ENCODE data around the gene DGKG.

- TF ChIP-seq ZNF274 (IDR thresholded peaks at IDR 0.05; ENCODE audit: borderline replicate concordance, extremely low read depth, low read length) = no peak
- no peak for TF ChIP-seq USF2 (IDR thresholded peaks at IDR 0.05; ENCODE audit: low read length)
- no peak for TF ChIP-seq CTCF (IDR thresholded peaks at IDR 0.05; ENCODE audit: control extremely low read depth in 1 of 3, insufficient read depth in 1 of 3, low read depth in 1 of 3, low read length in 3 of 3)
- no peak for TF ChIP-seq JUN (IDR thresholded peaks at IDR 0.05; ENCODE audit: low read depth, low read length)
- TF ChIP-seq SP1 (IDR thresholded peaks at IDR 0.05; ENCODE audit: low read depth, low read length) = no peak
- no peak for TF ChIP-seq ATF3 (IDR thresholded peaks at IDR 0.05; ENCODE audit: insufficient read depth, low read depth, low read length)
- TF ChIP-seq GTF2F1 (IDR thresholded peaks at IDR 0.05; ENCODE audit: borderline replicate concordance, low read depth, low read length) = no peak
- no peak for TF ChIP-seq JUND (IDR thresholded peaks at IDR 0.05; ENCODE audit: low read length)
- TF ChIP-seq BACH1 (IDR thresholded peaks at IDR 0.05; ENCODE audit: low read length) = no peak
- TF ChIP-seq EP300 (IDR thresholded peaks at IDR 0.05; ENCODE audit: borderline replicate concordance in 1 of 2, low read depth in 2 of 2, low read length in 2 of 2) = no peak
- no peak for TF ChIP-seq TAF1 (IDR thresholded peaks at IDR 0.05; ENCODE audit: low read depth, low read length)
- no peak for TF ChIP-seq ATF2 (IDR thresholded peaks at IDR 0.05; ENCODE audit: low read length)
- TF ChIP-seq KDM1A (IDR thresholded peaks at IDR 0.05; ENCODE audit: borderline replicate concordance, low read length) = no peak
- TF ChIP-seq RFX5 (IDR thresholded peaks at IDR 0.05; ENCODE audit: borderline replicate concordance, low read depth, low read length) = no peak
Measured at GRCh38 chr3:186124592-186124991, 237.4 kb downstream of the DGKG start.
